Nephron progenitor cell (in vitro differentiated cells): ENCODE results near the gene TMEM72.

ENCODE experiments used
- DNase-seq: peaks from one replicate; pipeline ENCODE4 v3.0.0; 2021
- H3K27ac Mint-ChIP-seq: 2 replicates; pipeline ENCODE4 v1.8.0; 2021; ENCODE audit warnings: mild to moderate bottlenecking, moderate library complexity, mixed read lengths
- H3K27me3 Mint-ChIP-seq: 2 replicates; pipeline ENCODE4 v1.8.0; 2021; ENCODE audit warnings: mild to moderate bottlenecking, low read depth, mixed read lengths; ENCODE audit not compliant: poor library complexity
- H3K36me3 Mint-ChIP-seq: 2 replicates; pipeline ENCODE4 v1.8.0; 2021; ENCODE audit warnings: low read depth, mixed read lengths
- H3K4me1 Mint-ChIP-seq: 2 replicates; pipeline ENCODE4 v1.8.0; 2021; ENCODE audit warnings: mixed read lengths
- H3K4me3 Mint-ChIP-seq: 2 replicates; pipeline ENCODE4 v1.8.0; 2021; ENCODE audit warnings: mild to moderate bottlenecking, moderate library complexity, mixed read lengths
- H3K9me3 Mint-ChIP-seq: 2 replicates; pipeline ENCODE4 v1.8.0; 2021; ENCODE audit warnings: mild to moderate bottlenecking, moderate library complexity, mixed read lengths
- TF ChIP-seq, protein P1 (sequence below): fragments of 200-600 bp; sonication (generic); IDR thresholded peaks from 2 replicates; pipeline ENCODE4 v1.5.0; 2021; ENCODE audit warnings: antibody characterized with exemption

TMEM72 gene

DNA sequence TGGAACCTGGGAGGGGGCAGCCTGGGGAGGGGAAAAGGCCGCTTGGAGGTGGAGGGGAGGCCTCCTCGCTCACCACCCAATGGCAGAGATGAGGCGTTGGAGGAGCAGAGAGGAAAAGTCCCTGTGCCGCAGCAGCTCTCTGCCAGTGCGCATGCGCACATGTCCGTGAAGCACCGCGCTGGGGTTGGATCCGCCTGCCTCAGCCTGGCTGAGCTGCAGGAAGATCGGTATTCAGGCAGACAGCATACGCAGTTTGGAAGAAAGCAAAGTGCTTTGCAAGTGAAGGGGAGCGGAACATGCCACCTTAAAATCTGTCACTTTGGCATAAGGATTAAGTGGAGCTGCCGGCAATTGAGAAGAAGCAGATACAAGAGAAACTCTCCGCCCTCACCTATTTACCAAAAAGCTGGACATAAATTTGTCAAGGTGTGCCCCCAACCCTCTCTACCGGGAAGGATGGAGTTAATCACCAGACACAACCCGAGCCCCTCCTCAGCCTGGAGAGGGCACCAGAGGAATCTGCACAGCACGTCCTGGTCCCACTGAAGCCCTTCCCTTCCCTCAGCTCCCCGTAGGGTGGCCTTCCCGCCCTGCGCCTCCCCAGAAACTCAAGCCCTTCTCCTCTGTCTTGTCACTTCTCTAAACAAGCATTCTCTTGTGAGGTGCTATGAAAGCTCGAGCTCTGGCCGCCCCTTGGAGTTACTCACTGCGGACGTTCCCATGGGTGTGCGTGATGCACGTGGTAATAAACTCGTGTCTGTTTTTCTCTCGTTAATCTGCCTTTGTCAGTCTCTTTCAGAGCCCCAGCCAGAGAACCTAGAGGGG lies 32.2 kb upstream of the TMEM72 start:
- Mint-ChIP-seq H3K36me3 (no peaks in the 10 kb centered on the region), H3K27ac (peak overlapping the region; percentile 89), H3K27me3 (peaks cover 4% of the 10 kb centered on the region), H3K9me3 (no peaks in the 10 kb centered on the region), H3K4me3 (peak overlapping the region; percentile 80), H3K4me1 (peaks cover 83% of the 10 kb centered on the region)
- peak; percentile 87 for DNase-seq
- TF ChIP-seq, protein P1, sequence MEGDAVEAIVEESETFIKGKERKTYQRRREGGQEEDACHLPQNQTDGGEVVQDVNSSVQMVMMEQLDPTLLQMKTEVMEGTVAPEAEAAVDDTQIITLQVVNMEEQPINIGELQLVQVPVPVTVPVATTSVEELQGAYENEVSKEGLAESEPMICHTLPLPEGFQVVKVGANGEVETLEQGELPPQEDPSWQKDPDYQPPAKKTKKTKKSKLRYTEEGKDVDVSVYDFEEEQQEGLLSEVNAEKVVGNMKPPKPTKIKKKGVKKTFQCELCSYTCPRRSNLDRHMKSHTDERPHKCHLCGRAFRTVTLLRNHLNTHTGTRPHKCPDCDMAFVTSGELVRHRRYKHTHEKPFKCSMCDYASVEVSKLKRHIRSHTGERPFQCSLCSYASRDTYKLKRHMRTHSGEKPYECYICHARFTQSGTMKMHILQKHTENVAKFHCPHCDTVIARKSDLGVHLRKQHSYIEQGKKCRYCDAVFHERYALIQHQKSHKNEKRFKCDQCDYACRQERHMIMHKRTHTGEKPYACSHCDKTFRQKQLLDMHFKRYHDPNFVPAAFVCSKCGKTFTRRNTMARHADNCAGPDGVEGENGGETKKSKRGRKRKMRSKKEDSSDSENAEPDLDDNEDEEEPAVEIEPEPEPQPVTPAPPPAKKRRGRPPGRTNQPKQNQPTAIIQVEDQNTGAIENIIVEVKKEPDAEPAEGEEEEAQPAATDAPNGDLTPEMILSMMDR: peak; percentile 11

- H3K36me3 Mint-ChIP-seq: no peaks in the 10 kb centered on the region
- no peaks in the 10 kb centered on the region for H3K9me3 Mint-ChIP-seq
- TF ChIP-seq, protein P1: no peak
- peaks cover 4% of the 10 kb centered on the region for H3K27me3 Mint-ChIP-seq
- H3K4me1 Mint-ChIP-seq: peaks cover 82% of the 10 kb centered on the region
- peak overlapping the region; percentile 80 for H3K4me3 Mint-ChIP-seq
- H3K27ac Mint-ChIP-seq: peak overlapping the region; percentile 89
- no peak for DNase-seq
These were observed 31.6 kb upstream of the TMEM72 start for GRCh38 chr10:44879531-44879899.

GRCh38 chr10:44880090-44880715 lies 30.9 kb upstream of the TMEM72 start:
- Mint-ChIP-seq H3K9me3 (no peaks in the 10 kb centered on the region), H3K27ac (no peak overlapping the region), H3K4me1 (peaks cover 77% of the 10 kb centered on the region), H3K36me3 (no peaks in the 10 kb centered on the region), H3K27me3 (peaks cover 4% of the 10 kb centered on the region), H3K4me3 (peak overlapping the region; percentile 80)
- DNase-seq: no peak
- TF ChIP-seq, protein P1: no peak

DNA sequence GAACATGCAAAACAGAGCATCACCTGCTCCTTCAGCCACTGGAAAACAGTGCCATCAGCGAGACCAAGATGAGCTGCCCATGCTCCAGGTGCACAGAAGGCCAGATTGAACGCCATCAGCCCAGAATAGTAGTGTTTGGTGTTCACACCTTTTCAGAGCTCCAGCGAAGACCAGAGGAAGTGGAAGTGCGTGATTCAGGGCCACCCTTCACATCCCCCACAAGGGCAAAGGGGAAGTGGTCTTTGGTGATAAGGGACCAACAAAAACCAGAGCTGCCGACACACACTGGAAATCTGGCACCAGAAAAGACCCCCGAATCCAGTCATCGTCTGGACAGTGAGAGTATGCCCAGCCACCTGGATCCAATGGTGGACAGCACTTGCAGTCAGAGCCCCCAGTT lies 29.5 kb upstream of the TMEM72 start:
- TF ChIP-seq, protein P1: no peak
- Mint-ChIP-seq H3K27ac (no peak overlapping the region), H3K4me1 (peaks cover 80% of the 10 kb centered on the region), H3K36me3 (no peaks in the 10 kb centered on the region), H3K27me3 (peaks cover 7% of the 10 kb centered on the region), H3K4me3 (no peak overlapping the region), H3K9me3 (no peaks in the 10 kb centered on the region)
- DNase-seq: no peak

DNA sequence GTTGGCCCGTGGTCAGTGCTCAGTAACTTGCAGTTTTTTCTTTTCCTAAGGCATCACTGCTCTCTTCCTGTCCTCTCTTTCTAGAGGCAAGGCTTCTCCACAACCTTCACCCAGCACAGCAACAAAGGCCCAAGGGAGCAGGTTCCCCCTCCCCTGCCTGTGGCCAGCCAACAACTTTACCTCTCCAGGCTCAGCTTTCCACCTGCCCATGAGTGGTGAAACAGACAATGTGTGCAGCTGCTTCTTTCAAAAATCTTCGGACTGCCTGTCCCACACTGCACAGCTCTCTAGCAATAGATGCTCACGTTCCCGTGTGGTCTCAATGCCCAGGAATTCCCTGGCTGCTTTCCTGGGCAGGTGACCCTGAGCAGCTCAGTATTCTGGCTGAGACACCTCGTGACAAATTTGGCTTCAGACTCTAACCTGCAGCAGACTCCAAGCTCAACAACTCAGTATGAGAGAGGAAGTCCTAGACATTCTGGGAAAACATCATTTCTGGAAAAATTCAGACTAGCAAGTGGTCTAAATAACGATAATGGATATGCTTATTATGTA lies 28.9 kb upstream of the TMEM72 start:
- H3K9me3 Mint-ChIP-seq: no peaks in the 10 kb centered on the region
- DNase-seq: no peak
- H3K4me1 Mint-ChIP-seq: peaks cover 74% of the 10 kb centered on the region
- H3K27me3 Mint-ChIP-seq: peaks cover 7% of the 10 kb centered on the region
- no peak overlapping the region for H3K27ac Mint-ChIP-seq
- no peaks in the 10 kb centered on the region for H3K36me3 Mint-ChIP-seq
- H3K4me3 Mint-ChIP-seq: peak overlapping the region; percentile 51
- TF ChIP-seq, protein P1: no peak
